Brain pericyte (primary cell): ENCODE data around the gene ATP1A1.

Experiments used
- DNase-seq: peaks from one replicate; pipeline ENCODE4 v3.0.0-alpha.2; 2012; ENCODE audit warnings: low read depth, low spot score

ATP1A1 gene

GRCh38 chr1:116414364-116414763, 41.3 kb downstream of the ATP1A1 start:
- DNase-seq, result no peak

GRCh38 chr1:116415200-116415698, 42.2 kb downstream of the ATP1A1 start:
- no peak for DNase-seq

- DNase-seq, result no peak
Observed at GRCh38 chr1:116415699-116416533, 42.9 kb downstream of the ATP1A1 start.

GRCh38 chr1:116416854-116417513, 43.9 kb downstream of the ATP1A1 start:
- DNase-seq, result no peak

- no peak for DNase-seq
Observed at GRCh38 chr1:116417678-116418077, 44.6 kb downstream of the ATP1A1 start.

GRCh38 chr1:116418091-116418830, 45.2 kb downstream of the ATP1A1 start:
- DNase-seq, result peak; percentile 50

GRCh38 chr1:116420417-116421200, 47.6 kb downstream of the ATP1A1 start:
- no peak for DNase-seq

GRCh38 chr1:116424438-116424837, 51.4 kb downstream of the ATP1A1 start:
- DNase-seq, result no peak

GRCh38 chr1:116424863-116425262, 51.8 kb downstream of the ATP1A1 start:
- DNase-seq, result no peak

- no peak for DNase-seq
Observed at GRCh38 chr1:116425987-116426386, 52.9 kb downstream of the ATP1A1 start.

- DNase-seq, result no peak
Observed at GRCh38 chr1:116426401-116426800, 53.4 kb downstream of the ATP1A1 start.

GRCh38 chr1:116428576-116428975, 55.5 kb downstream of the ATP1A1 start:
- DNase-seq, result no peak

- no peak for DNase-seq
Observed at GRCh38 chr1:116429821-116430374, 56.9 kb downstream of the ATP1A1 start.

- no peak for DNase-seq
Observed at GRCh38 chr1:116431870-116432500, 58.9 kb downstream of the ATP1A1 start.

GRCh38 chr1:116432655-116433265, 59.7 kb downstream of the ATP1A1 start:
- no peak for DNase-seq

GRCh38 chr1:116433275-116434257, 60.5 kb downstream of the ATP1A1 start:
- DNase-seq, result no peak

GRCh38 chr1:116434849-116435248, 61.8 kb downstream of the ATP1A1 start:
- DNase-seq, result no peak

GRCh38 chr1:116435806-116436610, 63.0 kb downstream of the ATP1A1 start:
- no peak for DNase-seq
